Adipocyte (in vitro differentiated cells): ENCODE measurements around the gene AFF3.
A peak's percentile ranks its signal among the peaks of the same experiment; 100 is the strongest.

Experiments used
- DNase-seq: peaks from one replicate; pipeline ENCODE4 v3.0.0-alpha.2; 2015; ENCODE audit warnings: low read depth
- H3K27me3 ChIP-seq: replicated peaks from 2 replicates; pipeline ENCODE4 v1.7.0; 2013; ENCODE audit warnings: mild to moderate bottlenecking, low read length, moderate library complexity; ENCODE audit not compliant: control insufficient read depth, insufficient read depth
- H3K36me3 ChIP-seq: 2 replicates; pipeline ENCODE4 v1.7.0; 2013; ENCODE audit warnings: low read length, mild to moderate bottlenecking, moderate library complexity; ENCODE audit not compliant: control insufficient read depth, insufficient read depth, severe bottlenecking
- H3K4me1 ChIP-seq: 2 replicates; pipeline ENCODE4 v1.7.0; 2013; ENCODE audit warnings: mild to moderate bottlenecking, low read length, moderate library complexity; ENCODE audit not compliant: control insufficient read depth, insufficient read depth
- H3K4me3 ChIP-seq: 2 replicates; pipeline ENCODE4 v1.7.0; 2013; ENCODE audit warnings: mild to moderate bottlenecking, low read length, moderate library complexity
- H3K9ac ChIP-seq: 2 replicates; pipeline ENCODE4 v1.7.0; 2013; ENCODE audit warnings: mild to moderate bottlenecking, low read length, moderate library complexity
- H3K9me3 ChIP-seq: 2 replicates; pipeline ENCODE4 v1.7.0; 2013; ENCODE audit warnings: mild to moderate bottlenecking, low read length, moderate library complexity; ENCODE audit not compliant: control insufficient read depth

AFF3 gene

GRCh38 chr2:99602476-99602875 lies 539.9 kb downstream of the AFF3 start:
- DNase-seq: peak; percentile 81
- peaks cover under 1% of the 10 kb centered on the region for H3K4me1 ChIP-seq
- H3K27me3 ChIP-seq: peaks cover 17% of the 10 kb centered on the region
- H3K36me3 ChIP-seq: no peaks in the 10 kb centered on the region
- no peak overlapping the region for H3K9ac ChIP-seq
- H3K4me3 ChIP-seq: no peak overlapping the region
- H3K9me3 ChIP-seq: no peaks in the 10 kb centered on the region

- Histone ChIP-seq H3K36me3 (no peaks in the 10 kb centered on the region), H3K4me3 (no peak overlapping the region), H3K27me3 (peaks cover 23% of the 10 kb centered on the region), H3K4me1 (no peaks in the 10 kb centered on the region), H3K9me3 (no peaks in the 10 kb centered on the region), H3K9ac (no peak overlapping the region)
- no peak for DNase-seq
Observed at GRCh38 chr2:99600981-99601651, 541.3 kb downstream of the AFF3 start.

GRCh38 chr2:99598441-99598840 lies 543.9 kb downstream of the AFF3 start:
- Histone ChIP-seq H3K9ac (no peak overlapping the region), H3K4me3 (no peak overlapping the region), H3K36me3 (no peaks in the 10 kb centered on the region), H3K9me3 (no peaks in the 10 kb centered on the region), H3K27me3 (peaks cover 27% of the 10 kb centered on the region), H3K4me1 (no peaks in the 10 kb centered on the region)
- no peak for DNase-seq

GRCh38 chr2:99597616-99598015 lies 544.8 kb downstream of the AFF3 start:
- DNase-seq: no peak
- Histone ChIP-seq H3K4me1 (no peaks in the 10 kb centered on the region), H3K27me3 (peaks cover 27% of the 10 kb centered on the region), H3K9ac (no peak overlapping the region), H3K9me3 (no peaks in the 10 kb centered on the region), H3K36me3 (no peaks in the 10 kb centered on the region), H3K4me3 (no peak overlapping the region)

- Histone ChIP-seq H3K36me3 (no peaks in the 10 kb centered on the region), H3K9ac (no peak overlapping the region), H3K4me1 (no peaks in the 10 kb centered on the region), H3K27me3 (peaks cover 31% of the 10 kb centered on the region), H3K9me3 (no peaks in the 10 kb centered on the region), H3K4me3 (no peak overlapping the region)
- no peak for DNase-seq
Observed at GRCh38 chr2:99595373-99595772, 547.0 kb downstream of the AFF3 start.

- Histone ChIP-seq H3K9me3 (no peaks in the 10 kb centered on the region), H3K36me3 (no peaks in the 10 kb centered on the region), H3K9ac (no peak overlapping the region), H3K4me1 (no peaks in the 10 kb centered on the region), H3K4me3 (no peak overlapping the region), H3K27me3 (peaks cover 26% of the 10 kb centered on the region)
- DNase-seq: no peak
Observed at GRCh38 chr2:99593692-99594427, 548.5 kb downstream of the AFF3 start.

- DNase-seq: no peak
- no peaks in the 10 kb centered on the region for H3K36me3 ChIP-seq
- H3K4me3 ChIP-seq: no peak overlapping the region
- no peak overlapping the region for H3K9ac ChIP-seq
- H3K27me3 ChIP-seq: peaks cover 10% of the 10 kb centered on the region
- no peaks in the 10 kb centered on the region for H3K9me3 ChIP-seq
- no peaks in the 10 kb centered on the region for H3K4me1 ChIP-seq
Observed at GRCh38 chr2:99576775-99577174, 565.6 kb downstream of the AFF3 start.

GRCh38 chr2:99573634-99574251 lies 568.6 kb downstream of the AFF3 start:
- Histone ChIP-seq H3K9me3 (no peaks in the 10 kb centered on the region), H3K4me3 (no peak overlapping the region), H3K9ac (no peak overlapping the region), H3K36me3 (no peaks in the 10 kb centered on the region), H3K27me3 (peaks cover 10% of the 10 kb centered on the region), H3K4me1 (no peaks in the 10 kb centered on the region)
- no peak for DNase-seq

GRCh38 chr2:99572373-99573164 lies 569.8 kb downstream of the AFF3 start:
- DNase-seq: no peak
- H3K9ac ChIP-seq: no peak overlapping the region
- peaks cover 7% of the 10 kb centered on the region for H3K27me3 ChIP-seq
- no peaks in the 10 kb centered on the region for H3K36me3 ChIP-seq
- no peak overlapping the region for H3K4me3 ChIP-seq
- no peaks in the 10 kb centered on the region for H3K4me1 ChIP-seq
- H3K9me3 ChIP-seq: no peaks in the 10 kb centered on the region

- H3K4me1 ChIP-seq: no peaks in the 10 kb centered on the region
- no peaks in the 10 kb centered on the region for H3K36me3 ChIP-seq
- H3K4me3 ChIP-seq: no peak overlapping the region
- H3K9ac ChIP-seq: no peak overlapping the region
- H3K27me3 ChIP-seq: peaks cover 7% of the 10 kb centered on the region
- DNase-seq: no peak
- H3K9me3 ChIP-seq: no peaks in the 10 kb centered on the region
Observed at GRCh38 chr2:99571954-99572353, 570.4 kb downstream of the AFF3 start.

- DNase-seq: no peak
- Histone ChIP-seq H3K9me3 (no peaks in the 10 kb centered on the region), H3K4me3 (no peak overlapping the region), H3K9ac (no peak overlapping the region), H3K36me3 (no peaks in the 10 kb centered on the region), H3K27me3 (peaks cover 7% of the 10 kb centered on the region), H3K4me1 (no peaks in the 10 kb centered on the region)
Observed at GRCh38 chr2:99571533-99571932, 570.9 kb downstream of the AFF3 start.
